Measurements from ENCODE around the gene RAB36.

- TF ChIP-seq CTCF (IDR thresholded peaks at IDR 0.05) = no peak
- no peak for TF ChIP-seq POLR2A (IDR thresholded peaks at IDR 0.05; ENCODE audit: low read depth)
- TF ChIP-seq POLR2AphosphoS5 (IDR thresholded peaks at IDR 0.05) = no peak
Observed at GRCh38 chr22:23125512-23126103, 19.7 kb upstream of the RAB36 start.

Measured in esophagus muscularis mucosa (tissue), 3 donors.